Activated CD8-positive, alpha-beta memory T cell treated with anti-CD3 and anti-CD28 coated beads, Interleukin-2, amount 50 U/mL, for 24 hours (primary cell): ENCODE measurements around the gene SUMF2.
"Not testable (repeated sequence)": the region's sequence is repeated elsewhere in the genome, so short reads cannot be mapped to it uniquely, and the experiment has no call there.

ENCODE experiments used
- DNase-seq: peaks from one replicate; pipeline ENCODE4 v3.0.0-alpha.2; 2020; ENCODE audit errors: extremely low read depth

Gene SUMF2

DNA sequence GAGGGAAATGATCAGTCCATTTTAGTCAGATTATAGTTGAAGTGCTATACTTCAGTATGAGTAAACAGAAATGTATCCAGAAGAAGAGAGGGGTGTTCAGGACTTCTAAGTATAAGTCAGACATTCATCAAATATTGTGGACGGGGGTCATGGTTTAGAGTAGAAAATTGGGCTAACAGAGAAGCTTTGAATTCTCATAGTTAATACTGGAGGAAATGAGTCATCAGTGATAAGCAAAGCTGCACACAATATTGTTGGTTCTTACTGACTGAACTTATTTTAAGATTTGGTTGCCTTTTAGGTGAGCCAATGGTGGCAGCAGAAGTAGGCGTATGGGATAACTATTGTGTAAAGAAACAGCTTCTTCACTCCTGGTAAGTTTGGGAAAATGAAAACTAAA is 1.7 kb upstream of the SUMF2 start:
- no peak for DNase-seq

GRCh38 chr7:56063500-56063881 is 595 bp upstream of the SUMF2 start:
- DNase-seq = no peak

GRCh38 chr7:56066376-56066775 is 2.3 kb downstream of the SUMF2 start:
- DNase-seq = not testable (repeated sequence)

- no peak for DNase-seq
Observed at GRCh38 chr7:56074371-56074791, 10.3 kb downstream of the SUMF2 start.

DNA sequence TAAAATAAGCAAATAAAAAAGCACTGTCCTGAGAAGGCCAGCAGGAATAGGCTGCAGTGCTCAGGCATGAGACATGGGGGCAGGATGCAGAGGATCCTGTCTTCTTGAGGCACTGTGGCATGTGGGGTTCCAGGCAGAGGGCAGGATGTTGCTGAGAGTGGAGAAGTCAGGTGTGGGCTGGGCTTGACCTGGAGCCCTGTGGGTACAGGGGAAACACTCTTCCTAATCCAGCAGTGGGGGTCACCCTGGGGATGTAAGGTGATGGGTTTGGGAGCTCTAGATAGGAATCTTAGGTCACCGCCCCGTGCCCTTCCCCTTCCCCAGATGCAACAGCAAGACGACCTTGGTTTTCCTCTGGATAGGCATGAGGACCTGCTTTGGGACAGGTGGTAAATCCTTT is 13.6 kb downstream of the SUMF2 start:
- DNase-seq = no peak

DNA sequence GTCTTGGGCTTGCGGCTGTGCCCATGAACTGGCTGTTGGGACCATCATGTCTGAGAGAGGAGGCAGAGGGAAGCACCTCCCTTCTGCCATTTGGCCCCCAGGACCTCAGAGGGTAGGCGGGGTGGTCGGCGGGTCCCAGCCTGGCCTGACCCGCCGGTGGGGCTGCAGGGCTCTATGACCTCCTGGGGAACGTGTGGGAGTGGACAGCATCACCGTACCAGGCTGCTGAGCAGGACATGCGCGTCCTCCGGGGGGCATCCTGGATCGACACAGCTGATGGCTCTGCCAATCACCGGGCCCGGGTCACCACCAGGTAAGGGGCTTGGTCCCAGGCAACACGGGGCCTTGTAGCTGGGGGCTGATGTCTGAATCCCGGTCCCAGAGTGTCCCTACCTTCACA is 14.1 kb downstream of the SUMF2 start:
- DNase-seq = no peak

- no peak for DNase-seq
Observed at GRCh38 chr7:56079450-56080185, 15.5 kb downstream of the SUMF2 start.

GRCh38 chr7:56080726-56081435 is 16.8 kb downstream of the SUMF2 start:
- DNase-seq = not testable (repeated sequence)

- no peak for DNase-seq
Observed at GRCh38 chr7:56081626-56082340, 17.7 kb downstream of the SUMF2 start.

DNA sequence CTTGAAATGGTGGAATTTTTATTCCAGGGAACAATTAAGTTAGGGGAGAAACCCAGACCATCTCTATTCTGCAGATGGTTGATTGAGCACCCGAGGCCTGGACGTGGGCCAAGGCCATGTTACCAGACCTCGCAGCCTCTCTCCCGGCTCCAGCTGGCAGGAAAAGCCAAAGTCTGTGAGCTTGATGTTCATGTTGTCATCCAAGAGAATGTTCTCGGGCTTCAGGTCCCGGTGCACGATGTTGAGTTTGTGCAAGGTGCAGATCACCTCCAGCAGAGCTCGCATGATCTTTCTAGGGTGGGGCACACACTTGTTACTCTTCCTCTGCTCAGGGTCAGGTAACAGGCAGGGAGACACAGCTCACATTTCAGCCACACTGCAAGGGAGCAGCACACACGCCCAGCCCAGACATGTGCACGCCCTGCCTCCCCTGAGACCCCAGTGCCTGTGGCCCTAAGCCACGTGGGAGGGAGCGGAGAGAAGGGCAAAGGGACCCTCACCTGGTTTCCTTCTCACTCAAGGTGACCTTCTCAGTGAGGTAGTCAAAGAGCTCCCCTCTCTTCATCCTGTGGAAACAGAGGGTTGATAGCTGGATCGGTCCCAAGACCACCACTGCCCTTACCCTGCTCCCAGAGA is 19.2 kb downstream of the SUMF2 start:
- no peak for DNase-seq

GRCh38 chr7:56086761-56087160 is 22.7 kb downstream of the SUMF2 start:
- no peak for DNase-seq

DNA sequence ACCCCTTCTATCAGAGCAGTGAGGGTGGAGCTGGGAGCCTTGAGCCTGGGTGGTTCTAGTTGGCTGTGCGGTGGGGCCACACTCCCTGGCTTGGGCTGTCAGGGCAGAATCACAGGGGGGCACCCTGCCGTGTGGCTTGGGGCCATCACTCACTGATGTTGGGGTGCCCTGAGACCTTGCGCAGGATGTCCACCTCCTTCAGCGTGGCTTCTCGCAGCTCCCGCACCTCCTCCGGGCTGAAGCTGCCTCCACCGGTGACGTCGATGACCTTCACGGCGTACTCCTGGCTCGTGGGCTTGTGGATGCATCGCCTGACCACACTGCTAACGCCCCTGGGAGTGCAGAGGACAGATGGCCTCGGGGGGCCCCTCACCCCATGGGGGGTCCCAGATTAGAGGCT is 23.4 kb downstream of the SUMF2 start:
- DNase-seq = no peak

GRCh38 chr7:56091591-56091990 is 27.5 kb downstream of the SUMF2 start:
- no peak for DNase-seq

- DNase-seq = not testable (repeated sequence)
Observed at GRCh38 chr7:56092388-56092787, 28.3 kb downstream of the SUMF2 start.

DNA sequence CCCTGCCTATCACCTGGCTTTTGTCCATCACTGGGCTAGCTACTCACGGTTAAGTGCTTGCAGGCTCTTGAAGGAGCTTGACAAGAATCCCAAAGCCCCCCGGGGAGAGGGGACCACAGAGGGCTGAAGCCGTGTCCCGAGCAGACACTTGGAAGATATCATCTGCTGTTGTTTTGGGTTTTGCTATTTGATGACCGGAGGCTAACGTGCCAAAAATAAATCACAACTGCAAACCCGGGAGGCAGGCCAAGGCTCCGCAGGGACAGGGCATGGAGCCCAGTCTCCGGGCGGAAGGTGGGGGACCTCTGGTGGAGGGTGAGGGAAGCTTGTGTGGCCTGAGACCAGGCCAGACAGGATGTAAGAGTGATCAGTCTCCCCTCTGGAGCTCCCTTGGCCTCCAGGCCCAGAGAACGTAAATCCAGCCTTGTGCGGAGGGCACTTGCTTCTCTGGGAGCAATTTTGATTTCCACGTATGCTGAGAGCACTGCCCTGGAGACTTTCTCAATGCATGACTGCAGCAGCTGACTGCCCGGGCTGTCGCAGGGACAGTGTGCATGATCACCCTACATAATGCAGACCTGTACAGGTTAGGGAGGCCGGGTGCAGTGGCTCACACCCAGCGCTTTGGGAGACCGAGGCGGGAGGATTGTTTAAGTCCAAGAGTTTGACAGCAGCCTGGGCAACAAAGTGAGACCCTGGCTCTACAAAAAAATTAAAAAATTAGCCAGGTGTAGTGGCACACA is 28.9 kb downstream of the SUMF2 start, which contains the start of gene PHKG1:
PHKG1 (minus strand) TSS at position 164 of the 743 bp plus-strand sequence. CDS start 4,011 bp downstream, outside the sequence.
- no peak for DNase-seq

DNA sequence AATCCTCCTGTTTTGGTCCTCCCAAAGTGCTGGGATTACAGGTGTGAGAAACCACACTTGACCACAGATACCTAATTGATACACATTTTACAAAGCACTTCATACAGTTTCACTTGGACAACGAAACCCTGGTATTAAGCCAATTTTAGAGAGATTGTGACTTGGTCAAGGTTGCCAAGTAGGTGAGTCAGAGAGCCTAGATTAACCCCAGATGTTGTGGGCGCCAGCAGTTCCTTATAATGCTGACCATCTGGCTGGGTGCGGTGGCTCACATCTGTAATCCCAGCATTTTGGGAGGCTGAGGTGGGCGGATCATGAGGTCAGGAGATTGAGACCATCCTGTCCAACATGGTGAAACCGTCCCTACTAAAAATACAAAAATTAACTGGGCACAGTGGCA is 33.6 kb downstream of the SUMF2 start:
- no peak for DNase-seq

GRCh38 chr7:56098187-56099008 is 34.3 kb downstream of the SUMF2 start:
- not testable (repeated sequence) for DNase-seq

- no peak for DNase-seq
Observed at GRCh38 chr7:56099653-56100052, 35.6 kb downstream of the SUMF2 start.

DNA sequence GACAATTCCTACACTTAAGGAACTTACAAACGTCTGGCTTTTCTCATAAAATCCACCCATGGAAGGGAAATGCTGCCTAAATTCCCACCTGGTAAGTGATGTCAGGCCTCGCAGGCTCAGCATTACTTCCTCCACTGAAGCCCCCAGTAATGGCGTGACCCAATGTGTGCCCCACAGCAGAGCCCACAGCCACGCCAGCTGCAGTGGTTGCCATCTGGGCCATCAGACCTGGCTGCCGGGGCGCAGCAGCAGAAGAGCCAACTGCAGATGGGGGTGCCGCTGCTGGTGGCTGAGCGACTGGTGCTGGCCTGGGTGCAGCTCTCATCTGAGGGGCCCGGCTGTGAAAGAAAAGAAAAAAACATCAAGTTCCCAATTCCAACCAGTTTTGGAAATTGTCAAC is 40.1 kb downstream of the SUMF2 start:
- DNase-seq = not testable (repeated sequence)

- no peak for DNase-seq
Observed at GRCh38 chr7:56105508-56105907, 41.4 kb downstream of the SUMF2 start.
